Uterus (tissue), 4 donors: ENCODE data around the gene CACNA1D. TPM values are rescaled to one million over a fixed set of nuclear protein-coding genes. Genes with fewer than 3 reads are reported as not detected.

ENCODE experiments used
- DNase-seq, 2 donors: peaks; one replicate each; pipeline ENCODE4 v3.0.0-alpha.2; 2019 to 2020
- H3K27ac ChIP-seq, 2 donors: fragments of 200-600 bp; sonication (generic); 1 replicate in 1 of 2; 2 replicates in 1 of 2; pipeline ENCODE4 v1.5.1; 2016 to 2018
- H3K27me3 ChIP-seq, 2 donors: fragments of 200-600 bp; sonication (generic); one replicate each; pipeline ENCODE4 v1.5.1; 2018 to 2019; ENCODE audit warnings: control low read depth in 1 of 2
- H3K36me3 ChIP-seq, 2 donors: fragments of 200-600 bp; sonication (generic); one replicate each; pipeline ENCODE4 v1.5.1; 2019; ENCODE audit warnings: control low read depth in 1 of 2
- H3K4me1 ChIP-seq, 2 donors: fragments of 200-600 bp; sonication (generic); one replicate each; pipeline ENCODE4 v1.5.1; 2018 to 2019; ENCODE audit warnings: control low read depth in 1 of 2
- H3K4me3 ChIP-seq, 2 donors: fragments of 200-600 bp; sonication (generic); 1 replicate in 1 of 2; 2 replicates in 1 of 2; pipeline ENCODE4 v1.5.1; 2018 to 2019; ENCODE audit warnings: mild to moderate bottlenecking in 1 of 2
- H3K9me3 ChIP-seq, 2 donors: fragments of 200-600 bp; sonication (generic); one replicate each; pipeline ENCODE4 v1.5.1; 2019; ENCODE audit warnings: control low read depth in 1 of 2
- POLR2A ChIP-seq, 2 donors: fragments of 450-650 bp; IDR thresholded peaks; one replicate each; pipeline ENCODE4 v1.6.1; 2016; ENCODE audit warnings: antibody characterized with exemption in 2 of 2, mild to moderate bottlenecking in 1 of 2, moderate library complexity in 1 of 2
- intact Hi-C: fragments of 100-400 bp; cut with DNase I; formaldehyde crosslinking; loops from one replicate; pipeline ENCODE4 v1.15.1; 2023; ENCODE audit warnings: low total_unique reads
- total RNA-seq, 4 donors: library from RNA; depleted of rRNA in 3 of 4; stranded (reverse); fragments of >200 nt in 3 of 4; gene quantifications; one replicate each; pipeline versions ENCODE4 v1.1.0 to v1.2.4, GENCODE V29; 2014 to 2023
- TF ChIP-seq, protein P1 (sequence below), 4 experiments: fragments of 200-600 bp in 2 of 4; fragments of 450-650 bp in 2 of 4; sonication (generic) in 2 of 4; IDR thresholded peaks; one replicate each; pipeline ENCODE4 v1.5.1; 2016 to 2019; ENCODE audit warnings: antibody characterized with exemption in 4 of 4, mild to moderate bottlenecking in 2 of 4, moderate library complexity in 1 of 4
- donor health status: DM: yes; HTN: yes; CAD: no.

CACNA1D gene
- total RNA-seq, 4 donors from 2014 or later = 0.88 to 97.5 (median 63.4) TPM

DNA sequence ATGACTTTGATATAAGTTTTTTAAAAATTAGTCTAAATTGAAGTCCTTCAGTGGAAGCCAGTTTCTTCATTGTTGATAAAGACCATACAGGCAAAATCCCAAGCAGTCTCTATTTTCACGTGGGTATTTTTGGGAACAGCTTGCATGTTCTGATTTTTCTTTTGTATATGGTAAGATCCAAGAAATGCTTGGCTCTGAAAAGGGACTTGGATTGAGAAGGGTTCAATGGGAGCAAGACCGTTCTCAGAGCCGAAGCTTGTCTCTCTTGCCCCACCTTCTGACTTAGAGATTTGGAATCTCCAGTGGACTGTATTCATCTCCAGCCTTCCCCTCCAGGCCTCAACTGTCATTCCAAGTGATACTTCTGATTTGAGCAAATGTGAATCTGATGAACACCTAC is 176.3 kb downstream of the CACNA1D start:
- no peaks in the 10 kb centered on the region for H3K4me1 ChIP-seq
- no peak overlapping the region for H3K4me3 ChIP-seq
- H3K27me3 ChIP-seq = no peaks in the 10 kb centered on the region
- intact Hi-C loops = no loop called here
- DNase-seq = no peak
- TF ChIP-seq POLR2A (IDR thresholded peaks at IDR 0.05) = no peak
- TF ChIP-seq, protein P1, sequence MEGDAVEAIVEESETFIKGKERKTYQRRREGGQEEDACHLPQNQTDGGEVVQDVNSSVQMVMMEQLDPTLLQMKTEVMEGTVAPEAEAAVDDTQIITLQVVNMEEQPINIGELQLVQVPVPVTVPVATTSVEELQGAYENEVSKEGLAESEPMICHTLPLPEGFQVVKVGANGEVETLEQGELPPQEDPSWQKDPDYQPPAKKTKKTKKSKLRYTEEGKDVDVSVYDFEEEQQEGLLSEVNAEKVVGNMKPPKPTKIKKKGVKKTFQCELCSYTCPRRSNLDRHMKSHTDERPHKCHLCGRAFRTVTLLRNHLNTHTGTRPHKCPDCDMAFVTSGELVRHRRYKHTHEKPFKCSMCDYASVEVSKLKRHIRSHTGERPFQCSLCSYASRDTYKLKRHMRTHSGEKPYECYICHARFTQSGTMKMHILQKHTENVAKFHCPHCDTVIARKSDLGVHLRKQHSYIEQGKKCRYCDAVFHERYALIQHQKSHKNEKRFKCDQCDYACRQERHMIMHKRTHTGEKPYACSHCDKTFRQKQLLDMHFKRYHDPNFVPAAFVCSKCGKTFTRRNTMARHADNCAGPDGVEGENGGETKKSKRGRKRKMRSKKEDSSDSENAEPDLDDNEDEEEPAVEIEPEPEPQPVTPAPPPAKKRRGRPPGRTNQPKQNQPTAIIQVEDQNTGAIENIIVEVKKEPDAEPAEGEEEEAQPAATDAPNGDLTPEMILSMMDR (IDR thresholded peaks at IDR 0.05) = no peak
- no peak overlapping the region for H3K27ac ChIP-seq
- H3K9me3 ChIP-seq = no peaks in the 10 kb centered on the region
- no peaks in the 10 kb centered on the region for H3K36me3 ChIP-seq

DNA sequence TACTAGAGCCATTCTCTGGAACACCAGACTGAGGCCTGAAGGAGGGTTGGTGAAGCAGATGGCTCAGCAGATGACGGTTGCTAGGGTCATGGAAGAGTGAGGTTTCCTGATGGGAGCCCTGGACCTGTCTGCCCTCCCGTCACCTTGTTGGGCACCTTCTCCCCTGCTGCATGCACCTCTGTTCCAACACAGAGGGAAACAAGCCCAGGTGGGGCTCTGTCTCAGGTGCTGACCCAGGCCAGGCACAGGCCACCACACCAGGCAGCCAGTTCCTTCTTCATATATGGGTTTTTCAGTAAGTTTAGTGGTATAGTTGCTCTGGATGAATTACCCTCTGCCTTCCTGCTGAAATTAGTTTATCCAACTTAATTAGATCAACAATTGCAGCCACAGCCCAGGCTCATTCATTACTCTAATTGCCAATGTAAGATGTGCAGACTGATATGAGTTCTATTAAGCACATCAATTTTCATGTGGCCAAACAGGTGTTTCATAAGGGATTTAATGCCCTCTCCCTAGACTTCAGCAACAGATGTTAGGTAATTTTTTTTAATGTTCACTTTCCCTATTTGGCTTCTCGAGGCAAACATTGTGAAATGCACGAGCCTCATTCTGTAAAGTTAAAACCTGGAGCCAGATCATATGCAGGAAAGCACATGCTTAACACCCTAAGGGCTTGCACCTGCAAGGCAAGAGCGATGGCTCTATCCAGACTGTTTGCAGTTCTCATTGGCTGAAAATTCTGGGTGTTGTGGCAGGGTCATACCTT is 177.0 kb downstream of the CACNA1D start:
- no peak for DNase-seq
- H3K9me3 ChIP-seq = no peaks in the 10 kb centered on the region
- no peaks in the 10 kb centered on the region for H3K36me3 ChIP-seq
- H3K27ac ChIP-seq = no peak overlapping the region
- intact Hi-C loops = no loop called here
- no peak overlapping the region for H3K4me3 ChIP-seq
- H3K27me3 ChIP-seq = no peaks in the 10 kb centered on the region
- no peak for TF ChIP-seq POLR2A (IDR thresholded peaks at IDR 0.05)
- TF ChIP-seq, protein P1 (IDR thresholded peaks at IDR 0.05) = no peak
- H3K4me1 ChIP-seq = no peaks in the 10 kb centered on the region

DNA sequence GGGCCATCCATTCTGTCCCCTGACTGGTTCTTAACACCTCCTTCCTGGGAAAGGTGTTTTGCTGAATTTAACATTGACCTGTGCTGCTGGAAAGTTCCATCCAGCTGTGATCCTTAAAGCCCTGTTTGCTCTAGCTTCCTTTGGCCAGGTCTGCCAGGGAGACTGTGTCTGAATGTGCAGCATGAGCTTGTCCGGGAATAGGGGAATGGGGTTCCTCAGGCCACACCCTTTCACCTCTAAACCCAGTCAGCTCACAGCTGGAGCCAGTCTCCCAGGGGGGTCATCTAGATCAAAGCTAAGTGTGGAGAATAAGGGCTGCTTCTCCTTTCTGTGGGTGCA is 177.5 kb downstream of the CACNA1D start:
- no peak for DNase-seq
- intact Hi-C loops = no loop called here
- no peak overlapping the region for H3K4me3 ChIP-seq
- H3K9me3 ChIP-seq = no peaks in the 10 kb centered on the region
- H3K27me3 ChIP-seq = no peaks in the 10 kb centered on the region
- no peaks in the 10 kb centered on the region for H3K4me1 ChIP-seq
- no peaks in the 10 kb centered on the region for H3K36me3 ChIP-seq
- H3K27ac ChIP-seq = no peak overlapping the region
- TF ChIP-seq POLR2A (IDR thresholded peaks at IDR 0.05) = no peak
- TF ChIP-seq, protein P1 (IDR thresholded peaks at IDR 0.05) = no peak

DNA sequence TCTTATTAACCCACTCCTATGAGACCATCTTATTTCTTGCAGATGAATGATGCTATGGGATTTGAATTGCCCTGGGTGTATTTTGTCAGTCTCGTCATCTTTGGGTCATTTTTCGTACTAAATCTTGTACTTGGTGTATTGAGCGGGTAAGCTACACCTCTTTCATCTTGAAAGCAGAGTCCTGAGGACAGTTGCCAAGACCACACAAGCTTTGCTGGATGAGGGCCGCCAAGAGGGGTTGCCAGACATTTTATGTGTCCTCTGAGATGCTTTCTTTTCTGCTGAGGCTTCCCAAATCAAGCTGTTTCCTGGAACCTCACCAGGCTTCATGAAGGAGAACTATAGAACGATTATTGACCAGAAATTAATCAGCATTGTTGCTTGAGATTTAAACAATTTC is 178.6 kb downstream of the CACNA1D start:
- H3K4me1 ChIP-seq = no peaks in the 10 kb centered on the region

DNA sequence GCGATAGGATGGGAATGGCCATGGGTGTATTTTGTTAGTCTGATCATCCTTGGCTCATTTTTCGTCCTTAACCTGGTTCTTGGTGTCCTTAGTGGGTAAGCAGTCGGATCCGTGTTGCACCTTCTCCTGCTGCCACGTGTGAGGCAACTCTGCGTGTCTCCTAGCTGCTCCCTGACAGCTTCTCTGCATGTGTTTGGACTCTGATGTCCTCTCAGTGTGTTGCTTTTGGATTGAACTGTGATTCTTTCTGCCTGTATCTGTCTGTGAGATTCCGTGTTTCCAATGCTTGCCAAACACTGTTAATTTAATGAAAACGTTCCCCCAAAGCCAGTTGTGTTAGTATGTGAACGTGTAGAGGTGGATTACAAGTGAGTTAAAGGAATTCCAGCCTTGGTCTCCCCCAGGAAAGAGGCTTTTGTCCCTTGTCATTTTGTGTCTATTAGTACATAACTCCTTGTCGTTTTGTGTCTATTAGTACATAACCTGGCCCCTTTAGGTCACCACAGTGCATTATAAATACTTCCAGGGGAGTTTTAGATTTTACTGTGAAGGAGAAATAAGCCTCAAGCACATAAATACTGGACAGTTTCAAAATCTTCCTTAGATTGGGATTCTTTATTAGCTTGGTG is 179.4 kb downstream of the CACNA1D start:
- Histone ChIP-seq H3K27ac (no peak overlapping the region), H3K9me3 (no peaks in the 10 kb centered on the region), H3K4me1 (no peaks in the 10 kb centered on the region), H3K4me3 (no peak overlapping the region), H3K36me3 (no peaks in the 10 kb centered on the region), H3K27me3 (no peaks in the 10 kb centered on the region)
- TF ChIP-seq, protein P1 (IDR thresholded peaks at IDR 0.05) = no peak
- TF ChIP-seq POLR2A (IDR thresholded peaks at IDR 0.05) = no peak
- DNase-seq = no peak
- intact Hi-C loops = no loop called here

More for the DNA sequence above, 178.6 kb downstream of the CACNA1D start:
- no peak overlapping the region for H3K27ac ChIP-seq
- H3K9me3 ChIP-seq = no peaks in the 10 kb centered on the region
- H3K27me3 ChIP-seq = no peaks in the 10 kb centered on the region
- peak; percentile 34 for DNase-seq
- H3K36me3 ChIP-seq = no peaks in the 10 kb centered on the region
- no peak overlapping the region for H3K4me3 ChIP-seq
- TF ChIP-seq, protein P1 (IDR thresholded peaks at IDR 0.05) = no peak
- TF ChIP-seq POLR2A (IDR thresholded peaks at IDR 0.05) = no peak
- intact Hi-C loops = no loop called here
